Measurements from ENCODE around the gene ATG16L2. TPM values are rescaled to one million over a fixed set of nuclear protein-coding genes. Genes with fewer than 3 reads are reported as not detected.

Gene ATG16L2
- total and polyA plus RNA-seq, 8 donors, result 41.5 to 87.3 (median 50.3) TPM

- H3K4me3 ChIP-seq, result no peak overlapping the region
- peaks cover 5 to 81% of the 10 kb centered on the region in 2 donors for H3K36me3 ChIP-seq
- no peaks in the 10 kb centered on the region for H3K9me3 ChIP-seq
- DNase-seq, result no peak
- peaks cover 0 to 14% of the 10 kb centered on the region in 2 donors for H3K4me1 ChIP-seq
- no peak for ATAC-seq
- no peak overlapping the region for H3K27ac ChIP-seq
- no peaks in the 10 kb centered on the region for H3K27me3 ChIP-seq
- intact Hi-C loops (cut with DNase I), result no loop called here
- no peak for TF ChIP-seq CTCF (IDR thresholded peaks at IDR 0.05)
Measured at GRCh38 chr11:72841397-72841796, 27.2 kb downstream of the ATG16L2 start.

- DNase-seq (no peak), ATAC-seq (no peak)
- no peak overlapping the region for H3K4me3 ChIP-seq
- no peak for TF ChIP-seq CTCF (IDR thresholded peaks at IDR 0.05)
- H3K27me3 ChIP-seq, result no peaks in the 10 kb centered on the region
- intact Hi-C loops (cut with DNase I), result no loop called here
- H3K4me1 ChIP-seq, result peaks cover 0 to 9% of the 10 kb centered on the region in 2 donors
- no peak overlapping the region for H3K27ac ChIP-seq
- no peaks in the 10 kb centered on the region for H3K9me3 ChIP-seq
- H3K36me3 ChIP-seq, result peaks cover 5 to 75% of the 10 kb centered on the region in 2 donors
Measured at GRCh38 chr11:72842126-72842525, 27.9 kb downstream of the ATG16L2 start.

- no peak for TF ChIP-seq CTCF (IDR thresholded peaks at IDR 0.05)
- DNase-seq (no peak), ATAC-seq (no peak)
- intact Hi-C loops (cut with DNase I), result no loop called here
- no peaks in the 10 kb centered on the region for H3K9me3 ChIP-seq
- peaks cover 0 to 9% of the 10 kb centered on the region in 2 donors for H3K4me1 ChIP-seq
- H3K27ac ChIP-seq, result no peak overlapping the region
- H3K4me3 ChIP-seq, result no peak overlapping the region
- peaks cover 0 to 68% of the 10 kb centered on the region in 2 donors for H3K36me3 ChIP-seq
- no peaks in the 10 kb centered on the region for H3K27me3 ChIP-seq
Measured at GRCh38 chr11:72842653-72843330, 28.6 kb downstream of the ATG16L2 start.

GRCh38 chr11:72844356-72844755 lies 30.1 kb downstream of the ATG16L2 start:
- H3K36me3 ChIP-seq, result peaks cover 0 to 52% of the 10 kb centered on the region in 2 donors
- no peak for TF ChIP-seq CTCF (IDR thresholded peaks at IDR 0.05)
- H3K9me3 ChIP-seq, result no peaks in the 10 kb centered on the region
- ATAC-seq (peak; percentile 61), DNase-seq (peak in 2 of 4 donors; percentile 84 to 93)
- no peaks in the 10 kb centered on the region for H3K4me1 ChIP-seq
- no peak overlapping the region for H3K4me3 ChIP-seq
- no peaks in the 10 kb centered on the region for H3K27me3 ChIP-seq
- peak overlapping the region in 1 of 2 donors; percentile 4 for H3K27ac ChIP-seq
- intact Hi-C loops (cut with DNase I), result no loop called here

- DNase-seq, result no peak
- intact Hi-C loops (cut with DNase I), result no loop called here
- Histone ChIP-seq H3K4me3 (no peak overlapping the region), H3K27me3 (no peaks in the 10 kb centered on the region), H3K36me3 (peaks cover 0 to 7% of the 10 kb centered on the region in 2 donors), H3K9me3 (no peaks in the 10 kb centered on the region), H3K4me1 (no peaks in the 10 kb centered on the region), H3K27ac (no peak overlapping the region)
- peak; percentile 57 to 58 for TF ChIP-seq CTCF (IDR thresholded peaks at IDR 0.05)
- ATAC-seq, result peak; percentile 74
Measured at GRCh38 chr11:72848846-72849466, 34.7 kb downstream of the ATG16L2 start.

Measured in left lung (tissue), 10 donors.